Astrocyte (in vitro differentiated cells and primary cell): ENCODE results near the gene PLA1A. TPM values are rescaled to one million over a fixed set of nuclear protein-coding genes. Genes with fewer than 3 reads are reported as not detected.

ENCODE experiments used
- DNase-seq: peaks from one replicate; pipeline ENCODE4 v3.0.0-alpha.2; 2010; ENCODE audit warnings: low read depth
- FAIRE-seq: peaks from 2 replicates; lab custom pipeline; 2011; peaks lifted over from hg19 to GRCh38; lab: Jason Lieb, UNC
- H2AFZ ChIP-seq: 2 replicates; pipeline ENCODE4 v1.6.0; 2012; ENCODE audit warnings: low read depth, low read length, inconsistent platforms
- H3K27ac ChIP-seq: 2 replicates; pipeline ENCODE4 v1.5.1; 2011; ENCODE audit warnings: low read depth, low read length, inconsistent platforms
- H3K27me3 ChIP-seq: 2 replicates; pipeline ENCODE4 v1.6.0; 2011; ENCODE audit warnings: low read length, inconsistent platforms; ENCODE audit not compliant: insufficient read depth
- H3K36me3 ChIP-seq: 2 replicates; pipeline ENCODE4 v1.5.1; 2011; ENCODE audit warnings: low read length, inconsistent platforms; ENCODE audit not compliant: insufficient read depth
- H3K4me1 ChIP-seq: 2 replicates; pipeline ENCODE4 v1.5.1; 2011; ENCODE audit warnings: low read length, inconsistent platforms; ENCODE audit not compliant: insufficient read depth
- H3K4me2 ChIP-seq: 2 replicates; pipeline ENCODE4 v1.6.0; 2012; ENCODE audit warnings: low read length, inconsistent platforms
- H3K4me3 ChIP-seq: 2 replicates; pipeline ENCODE4 v1.5.1; 2011; ENCODE audit warnings: low read depth, mild to moderate bottlenecking, low read length, inconsistent platforms; ENCODE audit not compliant: insufficient read depth
- H3K79me2 ChIP-seq: 2 replicates; pipeline ENCODE4 v1.6.0; 2012; ENCODE audit warnings: mild to moderate bottlenecking, low read length, inconsistent platforms; ENCODE audit not compliant: insufficient read depth
- H3K9ac ChIP-seq: 2 replicates; pipeline ENCODE4 v1.6.0; 2012; ENCODE audit warnings: mild to moderate bottlenecking, low read length, inconsistent platforms
- H3K9me3 ChIP-seq: 2 replicates; pipeline ENCODE4 v1.5.1; 2012; ENCODE audit warnings: low read depth, mild to moderate bottlenecking, low read length, inconsistent platforms; ENCODE audit not compliant: insufficient read depth
- H4K20me1 ChIP-seq: 2 replicates; pipeline ENCODE4 v1.6.0; 2012; ENCODE audit warnings: low read length, inconsistent platforms; ENCODE audit not compliant: insufficient read depth
- H3K27ac Mint-ChIP-seq: one replicate; pipeline ENCODE4 v1.8.0; 2021; ENCODE audit warnings: mild to moderate bottlenecking, mixed read lengths; ENCODE audit not compliant: unreplicated experiment
- H3K27me3 Mint-ChIP-seq: one replicate; pipeline ENCODE4 v1.8.0; 2021; ENCODE audit warnings: low read depth, mixed read lengths; ENCODE audit not compliant: unreplicated experiment
- H3K36me3 Mint-ChIP-seq: one replicate; pipeline ENCODE4 v1.8.0; 2021; ENCODE audit warnings: low read depth, mixed read lengths; ENCODE audit not compliant: unreplicated experiment
- H3K4me1 Mint-ChIP-seq: one replicate; pipeline ENCODE4 v1.8.0; 2021; ENCODE audit warnings: low read depth, mixed read lengths; ENCODE audit not compliant: unreplicated experiment
- H3K4me3 Mint-ChIP-seq: one replicate; pipeline ENCODE4 v1.8.0; 2021; ENCODE audit warnings: mild to moderate bottlenecking, moderate library complexity, mixed read lengths; ENCODE audit not compliant: unreplicated experiment
- H3K9me3 Mint-ChIP-seq: one replicate; pipeline ENCODE4 v1.8.0; 2021; ENCODE audit warnings: mild to moderate bottlenecking, mixed read lengths; ENCODE audit not compliant: unreplicated experiment
- EZH2 ChIP-seq: IDR thresholded peaks from 2 replicates; pipeline ENCODE4 v1.6.1; 2012; ENCODE audit warnings: mild to moderate bottlenecking, low read length, inconsistent platforms; ENCODE audit not compliant: insufficient read depth
- total RNA-seq: library from RNA; stranded (reverse); gene quantifications from 2 replicates; pipeline ENCODE4 v1.2.1, GENCODE V29; 2021
- TF ChIP-seq, protein P1 (sequence below): IDR thresholded peaks from 2 replicates; pipeline ENCODE4 v1.5.1; 2011; ENCODE audit warnings: low read depth, mild to moderate bottlenecking, inconsistent platforms, low read length, moderate library complexity; ENCODE audit not compliant: insufficient read depth

PLA1A gene
- total RNA-seq, 1 donor from 2014 or later = 0.91 TPM

DNA sequence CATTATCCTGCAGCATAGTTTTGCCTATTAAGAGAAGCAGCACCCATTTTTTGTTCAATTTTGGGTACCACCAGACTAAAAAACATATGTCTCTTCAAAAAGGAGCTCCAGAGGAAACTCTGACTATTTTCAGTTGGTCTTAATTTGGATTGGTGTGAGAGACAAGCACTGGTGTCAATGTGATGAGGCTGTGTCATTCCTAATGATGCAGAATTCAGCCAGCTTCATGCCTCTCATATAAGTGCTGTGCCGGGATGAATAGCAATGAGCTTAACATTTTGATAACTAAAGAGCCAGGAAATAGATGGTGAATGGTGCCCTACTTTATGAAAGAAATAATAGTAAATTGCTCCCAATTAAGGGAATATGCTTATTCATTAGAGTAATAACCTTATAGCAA is 46.8 kb downstream of the PLA1A start:
- FAIRE-seq (no peak), DNase-seq (no peak)
- no peaks in the 10 kb centered on the region for H3K36me3 ChIP-seq
- Mint-ChIP-seq H3K36me3 (peaks cover 3% of the 10 kb centered on the region), H3K9me3 (no peaks in the 10 kb centered on the region), H3K27me3 (peaks cover 9% of the 10 kb centered on the region), H3K4me3 (no peak overlapping the region), H3K4me1 (peaks cover 20% of the 10 kb centered on the region), H3K27ac (no peak overlapping the region)
- H3K4me3 ChIP-seq = no peak overlapping the region
- TF ChIP-seq EZH2 = no peak
- TF ChIP-seq, protein P1, sequence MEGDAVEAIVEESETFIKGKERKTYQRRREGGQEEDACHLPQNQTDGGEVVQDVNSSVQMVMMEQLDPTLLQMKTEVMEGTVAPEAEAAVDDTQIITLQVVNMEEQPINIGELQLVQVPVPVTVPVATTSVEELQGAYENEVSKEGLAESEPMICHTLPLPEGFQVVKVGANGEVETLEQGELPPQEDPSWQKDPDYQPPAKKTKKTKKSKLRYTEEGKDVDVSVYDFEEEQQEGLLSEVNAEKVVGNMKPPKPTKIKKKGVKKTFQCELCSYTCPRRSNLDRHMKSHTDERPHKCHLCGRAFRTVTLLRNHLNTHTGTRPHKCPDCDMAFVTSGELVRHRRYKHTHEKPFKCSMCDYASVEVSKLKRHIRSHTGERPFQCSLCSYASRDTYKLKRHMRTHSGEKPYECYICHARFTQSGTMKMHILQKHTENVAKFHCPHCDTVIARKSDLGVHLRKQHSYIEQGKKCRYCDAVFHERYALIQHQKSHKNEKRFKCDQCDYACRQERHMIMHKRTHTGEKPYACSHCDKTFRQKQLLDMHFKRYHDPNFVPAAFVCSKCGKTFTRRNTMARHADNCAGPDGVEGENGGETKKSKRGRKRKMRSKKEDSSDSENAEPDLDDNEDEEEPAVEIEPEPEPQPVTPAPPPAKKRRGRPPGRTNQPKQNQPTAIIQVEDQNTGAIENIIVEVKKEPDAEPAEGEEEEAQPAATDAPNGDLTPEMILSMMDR = no peak
- H3K9ac ChIP-seq = no peak overlapping the region
- no peaks in the 10 kb centered on the region for H3K27me3 ChIP-seq
- no peak overlapping the region for H3K4me2 ChIP-seq
- H3K79me2 ChIP-seq = no peaks in the 10 kb centered on the region
- H3K27ac ChIP-seq = no peak overlapping the region
- peaks cover 9% of the 10 kb centered on the region for H3K4me1 ChIP-seq
- H4K20me1 ChIP-seq = no peaks in the 10 kb centered on the region
- H3K9me3 ChIP-seq = no peaks in the 10 kb centered on the region
- no peak overlapping the region for H2AFZ ChIP-seq

DNA sequence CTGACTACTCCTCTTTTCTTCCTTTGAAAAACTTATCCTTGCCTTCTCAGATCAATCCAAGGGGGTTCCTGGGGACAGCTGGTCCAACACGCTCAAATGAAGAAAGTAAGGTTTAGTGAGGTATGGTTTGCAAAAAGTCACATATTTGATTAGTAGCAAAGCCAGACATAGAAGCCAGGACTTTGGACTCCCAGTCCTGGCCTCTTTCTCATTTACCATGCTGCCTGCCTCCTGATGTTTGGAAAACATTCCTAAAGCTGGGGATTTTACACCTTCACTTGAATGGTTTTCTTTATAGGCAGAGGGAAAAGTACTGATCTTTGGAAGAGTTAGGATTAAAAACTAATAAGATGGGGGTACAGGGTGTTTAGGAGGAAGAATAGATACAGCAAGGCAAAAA is 48.1 kb downstream of the PLA1A start:
- Histone ChIP-seq H3K4me1 (peaks cover 9% of the 10 kb centered on the region), H3K36me3 (no peaks in the 10 kb centered on the region), H3K4me2 (no peak overlapping the region), H3K4me3 (no peak overlapping the region), H2AFZ (no peak overlapping the region), H3K27me3 (no peaks in the 10 kb centered on the region), H3K9me3 (no peaks in the 10 kb centered on the region), H3K27ac (no peak overlapping the region), H3K9ac (no peak overlapping the region), H3K79me2 (no peaks in the 10 kb centered on the region), H4K20me1 (no peaks in the 10 kb centered on the region)
- peaks cover 17% of the 10 kb centered on the region for H3K4me1 Mint-ChIP-seq
- H3K4me3 Mint-ChIP-seq = no peak overlapping the region
- FAIRE-seq (no peak), DNase-seq (no peak)
- H3K27me3 Mint-ChIP-seq = peaks cover 10% of the 10 kb centered on the region
- peaks cover 3% of the 10 kb centered on the region for H3K36me3 Mint-ChIP-seq
- no peaks in the 10 kb centered on the region for H3K9me3 Mint-ChIP-seq
- TF ChIP-seq, protein P1 = no peak
- TF ChIP-seq EZH2 = no peak
- no peak overlapping the region for H3K27ac Mint-ChIP-seq

DNA sequence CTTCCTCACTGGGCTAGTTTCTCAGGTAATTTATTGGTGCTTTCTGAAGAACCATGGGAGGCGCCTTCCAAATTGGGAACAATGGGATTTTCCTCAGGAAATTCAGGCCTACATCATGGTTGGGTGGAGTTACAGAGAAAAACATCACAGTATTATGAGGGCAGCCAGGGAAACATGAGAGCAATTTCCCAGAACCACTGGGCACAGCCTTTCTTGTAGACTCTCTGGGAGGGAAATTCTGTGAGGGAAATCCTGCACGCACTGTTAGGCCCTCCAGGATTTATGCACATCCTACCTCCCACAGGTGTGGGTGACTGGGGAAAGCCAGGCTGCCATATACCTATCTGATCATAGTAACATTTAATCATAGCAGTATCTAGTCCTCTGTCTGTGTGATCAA is 49.5 kb downstream of the PLA1A start:
- FAIRE-seq (no peak), DNase-seq (no peak)
- Mint-ChIP-seq H3K27me3 (peaks cover 10% of the 10 kb centered on the region), H3K9me3 (no peaks in the 10 kb centered on the region), H3K36me3 (peaks cover 3% of the 10 kb centered on the region), H3K4me1 (peaks cover 17% of the 10 kb centered on the region), H3K27ac (no peak overlapping the region), H3K4me3 (no peak overlapping the region)
- H3K4me2 ChIP-seq = no peak overlapping the region
- no peaks in the 10 kb centered on the region for H3K79me2 ChIP-seq
- H3K36me3 ChIP-seq = no peaks in the 10 kb centered on the region
- no peak for TF ChIP-seq EZH2
- TF ChIP-seq, protein P1 = no peak
- H3K27me3 ChIP-seq = no peaks in the 10 kb centered on the region
- H2AFZ ChIP-seq = no peak overlapping the region
- H3K27ac ChIP-seq = no peak overlapping the region
- H3K4me1 ChIP-seq = peaks cover 9% of the 10 kb centered on the region
- H3K9ac ChIP-seq = no peak overlapping the region
- no peaks in the 10 kb centered on the region for H3K9me3 ChIP-seq
- no peak overlapping the region for H3K4me3 ChIP-seq
- no peaks in the 10 kb centered on the region for H4K20me1 ChIP-seq
